SK-N-MC (cell line): ENCODE measurements around the gene DHCR7.

Source experiments
- DNase-seq: peaks from one replicate; pipeline ENCODE4 v3.0.0-alpha.2; 2011; ENCODE audit warnings: low read depth, low spot score
- H3K27ac ChIP-seq: fragments of 200-600 bp; sonication (generic); 2 replicates; pipeline ENCODE4 v1.5.1; 2016; ENCODE audit warnings: mixed run types
- H3K36me3 ChIP-seq: fragments of 200-600 bp; sonication (generic); 2 replicates; pipeline ENCODE4 v1.6.1; 2017; ENCODE audit warnings: antibody characterized with exemption, low read length, mixed read lengths; ENCODE audit not compliant: insufficient read depth
- H3K4me3 ChIP-seq: fragments of 200-600 bp; sonication (generic); 2 replicates; pipeline ENCODE4 v1.5.1; 2016
- H3K9ac ChIP-seq: fragments of 200-600 bp; sonication (generic); 2 replicates; pipeline ENCODE4 v1.8.0; 2017; ENCODE audit warnings: mixed run types, mixed read lengths; ENCODE audit not compliant: insufficient read length
- H3K9me3 ChIP-seq: fragments of 200-600 bp; sonication (generic); 2 replicates; pipeline ENCODE4 v1.6.1; 2017; ENCODE audit warnings: low read depth, mild to moderate bottlenecking, antibody characterized with exemption, low read length, moderate library complexity, mixed read lengths
- EZH2 ChIP-seq: fragments of 200-600 bp; sonication (generic); IDR thresholded peaks from one replicate; pipeline ENCODE4 v1.6.1; 2017; ENCODE audit warnings: antibody characterized with exemption
- FOXP2 ChIP-seq: optimal IDR thresholded peaks from 2 replicates; pipeline ENCODE3; 2011; ENCODE audit warnings: mild to moderate bottlenecking, moderate library complexity; ENCODE audit not compliant: insufficient read depth; ENCODE audit errors: extremely low read length, control extremely low read depth
- POLR2AphosphoS5 ChIP-seq: IDR thresholded peaks from 2 replicates; pipeline ENCODE4 v1.6.1; 2012; ENCODE audit warnings: mild to moderate bottlenecking, low read depth, low read length, borderline replicate concordance

The DHCR7 gene

DNA sequence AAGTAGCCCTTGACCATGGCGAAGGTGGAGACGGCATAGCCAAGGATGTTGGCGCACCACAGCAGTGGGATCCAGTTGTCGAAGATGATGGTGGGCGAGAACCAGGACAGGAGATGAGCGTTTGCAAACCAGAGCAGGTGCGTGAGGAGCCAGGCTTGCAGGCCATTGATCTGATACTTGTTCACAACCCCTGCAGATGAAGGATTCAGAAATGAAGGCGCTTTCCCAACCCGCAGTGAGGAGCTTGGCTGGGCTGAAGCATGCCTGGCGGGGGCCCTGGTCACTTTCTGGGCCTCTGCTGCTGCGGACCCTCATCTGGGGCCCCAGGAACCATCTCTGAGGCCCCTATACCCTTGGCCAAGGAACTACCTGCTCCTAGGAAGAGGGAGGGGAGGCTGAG is 6.9 kb downstream of the DHCR7 start:
- H3K9ac ChIP-seq, result no peak overlapping the region
- no peak overlapping the region for H3K4me3 ChIP-seq
- DNase-seq, result no peak
- peaks cover 96% of the 10 kb centered on the region for H3K36me3 ChIP-seq
- no peak overlapping the region for H3K27ac ChIP-seq
- no peak for TF ChIP-seq FOXP2
- H3K9me3 ChIP-seq, result no peaks in the 10 kb centered on the region

DNA sequence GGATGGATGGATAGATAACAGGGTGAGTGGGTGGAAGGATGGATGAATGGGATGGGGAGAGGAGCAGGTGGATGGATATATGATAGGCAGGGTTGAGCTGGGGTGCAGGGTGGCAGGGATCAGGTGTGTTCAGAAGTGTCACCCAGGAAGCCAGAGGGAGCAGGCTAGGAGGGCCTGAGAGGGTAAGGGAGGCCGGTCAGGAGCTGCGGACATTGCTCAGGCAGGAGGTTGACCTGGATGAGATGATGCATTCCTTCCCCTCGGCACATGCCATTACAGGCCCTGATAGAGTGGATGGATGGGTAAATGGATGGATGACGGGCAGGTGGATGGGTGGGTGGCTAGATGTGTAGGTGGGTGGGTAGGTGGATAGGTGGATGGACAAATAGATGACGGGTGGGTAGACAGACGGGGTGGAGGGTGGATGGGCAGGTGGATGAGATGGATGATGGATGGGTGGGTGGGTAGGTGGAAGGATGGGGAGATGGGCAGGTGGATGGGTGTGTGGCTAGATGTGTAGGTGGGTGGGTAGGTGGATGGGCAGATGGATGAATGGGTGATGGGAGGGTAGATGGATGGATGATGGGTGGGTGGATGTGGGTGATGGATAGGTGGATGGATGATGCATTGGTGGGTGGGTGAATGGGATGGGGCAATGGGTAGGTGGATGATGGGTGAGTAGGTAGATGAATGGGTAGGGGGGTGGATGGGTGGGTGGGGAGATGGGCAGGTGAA is 8.0 kb downstream of the DHCR7 start:
- Histone ChIP-seq H3K4me3 (no peak overlapping the region), H3K9me3 (no peaks in the 10 kb centered on the region), H3K36me3 (peaks cover 96% of the 10 kb centered on the region), H3K27ac (no peak overlapping the region), H3K9ac (no peak overlapping the region)
- DNase-seq, result no peak
- TF ChIP-seq POLR2AphosphoS5 (no peak), EZH2 (no peak), FOXP2 (no peak)

GRCh38 chr11:71438650-71439049 is 9.5 kb downstream of the DHCR7 start:
- no peak for TF ChIP-seq POLR2AphosphoS5
- TF ChIP-seq EZH2, result no peak
- no peak for TF ChIP-seq FOXP2
- Histone ChIP-seq H3K9me3 (no peaks in the 10 kb centered on the region), H3K36me3 (peaks cover 82% of the 10 kb centered on the region), H3K4me3 (no peak overlapping the region), H3K27ac (no peak overlapping the region), H3K9ac (no peak overlapping the region)
- DNase-seq, result no peak

GRCh38 chr11:71437879-71438278 is 10.3 kb downstream of the DHCR7 start:
- Histone ChIP-seq H3K4me3 (no peak overlapping the region), H3K9ac (no peak overlapping the region), H3K27ac (no peak overlapping the region), H3K9me3 (no peaks in the 10 kb centered on the region), H3K36me3 (peaks cover 74% of the 10 kb centered on the region)
- DNase-seq, result no peak
- TF ChIP-seq POLR2AphosphoS5, result no peak
- TF ChIP-seq EZH2, result no peak
- TF ChIP-seq FOXP2, result no peak

- TF ChIP-seq EZH2, result no peak
- no peak for TF ChIP-seq FOXP2
- TF ChIP-seq POLR2AphosphoS5, result no peak
- H3K9ac ChIP-seq, result no peak overlapping the region
- H3K4me3 ChIP-seq, result no peak overlapping the region
- H3K9me3 ChIP-seq, result no peaks in the 10 kb centered on the region
- DNase-seq, result no peak
- no peak overlapping the region for H3K27ac ChIP-seq
- H3K36me3 ChIP-seq, result peaks cover 72% of the 10 kb centered on the region
Measured at GRCh38 chr11:71437399-71437798, 10.8 kb downstream of the DHCR7 start.

DNA sequence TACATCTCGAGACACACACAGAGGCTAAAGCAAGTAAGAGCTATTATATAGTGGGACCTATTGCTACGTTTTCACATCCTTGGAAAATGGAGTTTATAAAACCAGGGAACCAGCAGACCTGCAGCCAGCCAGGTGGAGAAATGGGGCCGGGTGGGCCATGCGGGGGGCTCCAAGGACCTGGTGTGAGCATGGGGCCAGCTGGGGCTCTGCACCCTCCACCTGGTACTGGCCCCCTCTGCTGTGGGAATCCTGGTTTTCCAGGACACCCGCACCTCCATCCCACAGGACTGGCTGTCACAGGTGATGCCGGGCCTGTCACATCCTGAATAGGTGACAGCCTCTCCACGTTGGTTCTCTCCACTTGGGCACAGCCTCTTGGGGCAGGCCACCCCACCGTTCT is 11.3 kb downstream of the DHCR7 start:
- TF ChIP-seq FOXP2 (no peak), EZH2 (no peak)
- Histone ChIP-seq H3K36me3 (peaks cover 67% of the 10 kb centered on the region), H3K4me3 (no peak overlapping the region), H3K9ac (no peak overlapping the region), H3K27ac (no peak overlapping the region), H3K9me3 (no peaks in the 10 kb centered on the region)
- no peak for DNase-seq

GRCh38 chr11:71435278-71435951 is 12.8 kb downstream of the DHCR7 start:
- no peak overlapping the region for H3K27ac ChIP-seq
- H3K36me3 ChIP-seq, result peaks cover 52% of the 10 kb centered on the region
- no peak overlapping the region for H3K4me3 ChIP-seq
- H3K9ac ChIP-seq, result no peak overlapping the region
- H3K9me3 ChIP-seq, result no peaks in the 10 kb centered on the region
- DNase-seq, result no peak
- no peak for TF ChIP-seq FOXP2
- no peak for TF ChIP-seq POLR2AphosphoS5
- TF ChIP-seq EZH2, result no peak

GRCh38 chr11:71434576-71435130 is 13.5 kb downstream of the DHCR7 start:
- H3K4me3 ChIP-seq, result no peak overlapping the region
- H3K36me3 ChIP-seq, result peaks cover 45% of the 10 kb centered on the region
- DNase-seq, result no peak
- H3K9me3 ChIP-seq, result no peaks in the 10 kb centered on the region
- no peak overlapping the region for H3K9ac ChIP-seq
- no peak overlapping the region for H3K27ac ChIP-seq
- TF ChIP-seq POLR2AphosphoS5 (no peak), FOXP2 (no peak)
